HCT116 (cell line): Measurements from ENCODE around the gene RBM33. TPM values are rescaled to one million over a fixed set of nuclear protein-coding genes. Genes with fewer than 3 reads are reported as not detected.

ENCODE experiments used
- ATAC-seq: fragments of 200-7000 bp; cut with Tn5 transposase; 2 replicates; pipeline ENCODE4 v1.9.1; 2020; ENCODE audit warnings: mild to moderate bottlenecking, moderate library complexity
- BruUV-seq: library from RNA; stranded (reverse); fragments of 400-500 nt; replicated peaks from 2 replicates; lab custom pipeline; 2021; lab: Mats Ljungman, UMichigan
- CTCF ChIA-PET: fragments of 300-600 bp; sonication (Branson Sonifier 250); formaldehyde crosslinking; loops from one replicate; lab custom pipeline; 2021; ENCODE audit warnings: antibody characterized with exemption; lab: Charles Lee
- POLR2A ChIA-PET: fragments of 300-600, 350-600 bp; sonication (Branson Sonifier 250); formaldehyde crosslinking; loops from one replicate; lab custom pipeline; 2021; ENCODE audit warnings: antibody characterized with exemption; lab: Charles Lee
- RAD21 ChIA-PET, 2 experiments: fragments of 300-600 bp; sonication (Branson Sonifier 250); formaldehyde crosslinking; loops; one replicate each; lab custom pipeline; 2023; ENCODE audit warnings: low total read pairs in 2 of 2; ENCODE audit not compliant: uncharacterized antibody in 2 of 2, unreplicated experiment in 2 of 2, low non-redundant PET in 1 of 2; lab: Charles Lee
- DNase-seq: peaks from one replicate; pipeline ENCODE4 v3.0.0-alpha.2; 2010; ENCODE audit warnings: low read depth, low spot score
- H2AFZ ChIP-seq: fragments of 200-600 bp; shearing (Covaris generic), sonication (generic); 2 replicates; pipeline ENCODE4 v1.6.1; 2017; ENCODE audit warnings: low read depth, mixed run types, mixed read lengths, antibody characterized with exemption, low read length; ENCODE audit not compliant: poor library complexity, severe bottlenecking
- H3K27ac ChIP-seq: 2 replicates; pipeline ENCODE4 v1.5.1; 2012; ENCODE audit warnings: low read depth, low read length
- H3K27me3 ChIP-seq: fragments of 200-600 bp; sonication (generic); 2 replicates; pipeline ENCODE4 v1.6.1; 2016; ENCODE audit warnings: mixed run types, low read length, mixed read lengths; ENCODE audit not compliant: insufficient read depth
- H3K36me3 ChIP-seq, 2 experiments: fragments of 200-500 bp in 1 of 2; fragments of 200-600 bp in 1 of 2; sonication (Bioruptor generic) in 1 of 2; sonication (generic) in 1 of 2; 2 replicates each; pipeline versions ENCODE4 v1.5.1 to v1.6.1; 2014 to 2016; ENCODE audit warnings: low read length in 2 of 2, inconsistent platforms in 1 of 2, mixed read lengths in 1 of 2, mixed run types in 1 of 2; ENCODE audit not compliant: insufficient read depth in 2 of 2, control insufficient read depth in 1 of 2
- H3K4me1 ChIP-seq, 2 experiments: fragments of 200-600 bp in 1 of 2; sonication (generic) in 1 of 2; 2 replicates each; pipeline versions ENCODE4 v1.5.1 to v1.6.1; 2012 to 2017; ENCODE audit warnings: low read length in 2 of 2, inconsistent platforms in 1 of 2, mild to moderate bottlenecking in 1 of 2, mixed read lengths in 1 of 2, mixed run types in 1 of 2, moderate library complexity in 1 of 2; ENCODE audit not compliant: insufficient read depth in 2 of 2, control insufficient read depth in 1 of 2
- H3K4me2 ChIP-seq: fragments of 200-600 bp; sonication (generic); 2 replicates; pipeline ENCODE4 v1.6.1; 2017; ENCODE audit warnings: mixed run types, low read length, mixed read lengths
- H3K4me3 ChIP-seq, 2 experiments: fragments of 200-600 bp in 1 of 2; sonication (generic) in 1 of 2; replicated peaks in 1 of 2; 2 replicates each; pipeline ENCODE4 v1.5.1; 2011 to 2016; ENCODE audit warnings: low read length in 2 of 2, control low read depth in 1 of 2, low read depth in 1 of 2, mild to moderate bottlenecking in 1 of 2, mixed read lengths in 1 of 2, mixed run types in 1 of 2
- H3K79me2 ChIP-seq: fragments of 200-600 bp; sonication (generic); 2 replicates; pipeline ENCODE4 v1.6.1; 2017; ENCODE audit warnings: mild to moderate bottlenecking, mixed run types, low read length, moderate library complexity, mixed read lengths; ENCODE audit not compliant: insufficient read depth
- H3K9ac ChIP-seq: fragments of 200-600 bp; sonication (generic); 2 replicates; pipeline ENCODE4 v1.6.1; 2016; ENCODE audit warnings: low read length, mixed read lengths
- H3K9me2 ChIP-seq: fragments of 200-600 bp; sonication (generic), shearing (Covaris generic); 2 replicates; pipeline ENCODE4 v1.6.1; 2017; ENCODE audit warnings: mixed run types, mild to moderate bottlenecking, moderate library complexity; ENCODE audit not compliant: insufficient read depth
- H3K9me3 ChIP-seq, 2 experiments: fragments of 200-500 bp in 1 of 2; fragments of 200-600 bp in 1 of 2; sonication (Bioruptor generic) in 1 of 2; sonication (generic) in 1 of 2; 2 replicates each; pipeline ENCODE4 v1.6.1; 2014 to 2017; ENCODE audit warnings: low read length in 2 of 2, mixed read lengths in 2 of 2, inconsistent platforms in 1 of 2, low read depth in 1 of 2, mild to moderate bottlenecking in 1 of 2, mixed run types in 1 of 2, moderate library complexity in 1 of 2; ENCODE audit not compliant: control insufficient read depth in 1 of 2, insufficient read depth in 1 of 2
- H4K20me1 ChIP-seq: fragments of 200-600 bp; sonication (generic), shearing (Covaris generic); 2 replicates; pipeline ENCODE4 v1.6.1; 2017; ENCODE audit warnings: mixed run types, mild to moderate bottlenecking, moderate library complexity; ENCODE audit not compliant: insufficient read depth
- CBX3 ChIP-seq: IDR thresholded peaks from 2 replicates; pipeline ENCODE4 v1.6.1; 2012; ENCODE audit warnings: low read depth
- CEBPB ChIP-seq: IDR thresholded peaks from 2 replicates; pipeline ENCODE4 v1.6.1; 2012; ENCODE audit warnings: low read depth
- CTCF ChIP-seq, 3 experiments: fragments of 200-600 bp in 1 of 3; sonication (generic) in 1 of 3; IDR thresholded peaks in 2 of 3; conservative IDR thresholded peaks in 1 of 3; 2 replicates each; pipeline ENCODE4 v1.5.1; 2012 to 2017; ENCODE audit warnings: low read depth in 2 of 3, low read length in 2 of 3, antibody characterized with exemption in 1 of 3, borderline replicate concordance in 1 of 3, control low read depth in 1 of 3, mild to moderate bottlenecking in 1 of 3, mixed read lengths in 1 of 3, mixed run types in 1 of 3, moderate library complexity in 1 of 3; ENCODE audit not compliant: insufficient read depth in 1 of 3
- EGR1 ChIP-seq: IDR thresholded peaks from 2 replicates; pipeline ENCODE4 v1.6.1; 2012; ENCODE audit warnings: low read depth
- ELF1 ChIP-seq: IDR thresholded peaks from 2 replicates; pipeline ENCODE4 v1.6.1; 2012; ENCODE audit warnings: low read depth, borderline replicate concordance
- EZH2phosphoT487 ChIP-seq: fragments of 200-600 bp; IDR thresholded peaks from 2 replicates; pipeline ENCODE4 v1.6.1; 2018; ENCODE audit warnings: antibody characterized with exemption, borderline replicate concordance
- JUND ChIP-seq: IDR thresholded peaks from 2 replicates; pipeline ENCODE4 v1.6.1; 2012
- MAX ChIP-seq: IDR thresholded peaks from 2 replicates; pipeline ENCODE4 v1.6.1; 2012
- POLR2A ChIP-seq: IDR thresholded peaks from 2 replicates; pipeline ENCODE4 v1.7.0; 2011; ENCODE audit warnings: borderline replicate concordance; ENCODE audit not compliant: insufficient read depth, insufficient read length; ENCODE audit errors: extremely low read depth
- POLR2AphosphoS5 ChIP-seq: IDR thresholded peaks from 2 replicates; pipeline ENCODE4 v1.6.1; 2011; ENCODE audit warnings: mild to moderate bottlenecking, low read depth, low read length, moderate library complexity
- RAD21 ChIP-seq: IDR thresholded peaks from 2 replicates; pipeline ENCODE4 v1.6.1; 2012; ENCODE audit warnings: low read depth, mild to moderate bottlenecking
- SIN3A ChIP-seq: IDR thresholded peaks from 2 replicates; pipeline ENCODE4 v1.6.1; 2012; ENCODE audit warnings: low read depth
- SP1 ChIP-seq: IDR thresholded peaks from 2 replicates; pipeline ENCODE4 v1.6.1; 2012; ENCODE audit warnings: low read depth
- SRF ChIP-seq: IDR thresholded peaks from 2 replicates; pipeline ENCODE4 v1.6.1; 2012; ENCODE audit warnings: low read depth
- ZBTB33 ChIP-seq: IDR thresholded peaks from 2 replicates; pipeline ENCODE4 v1.6.1; 2011; ENCODE audit warnings: mild to moderate bottlenecking, low read length, moderate library complexity; ENCODE audit not compliant: insufficient replicate concordance; ENCODE audit errors: extremely low read depth
- ZNF274 ChIP-seq: fragments of 200-500 bp; sonication (Bioruptor generic); IDR thresholded peaks from 2 replicates; pipeline ENCODE4 v1.6.1; 2014; ENCODE audit warnings: mild to moderate bottlenecking, low read depth, low read length, inconsistent platforms
- intact Hi-C: fragments of 100-400 bp; cut with micrococcal nuclease; formaldehyde crosslinking; loops from 2 replicates; pipeline ENCODE4 v1.10.0; 2022
- total RNA-seq: library from RNA; stranded (reverse); gene quantifications from one replicate; pipeline ENCODE4 v1.2.1, GENCODE V29; 2021; ENCODE audit not compliant: unreplicated experiment

RBM33 gene
- total RNA-seq, 1 experiment from 2014 or later, result 64.3 TPM

- H3K79me2 ChIP-seq, result no peaks in the 10 kb centered on the region
- H3K4me2 ChIP-seq, result no peak overlapping the region
- CTCF ChIA-PET, result no interaction called here
- no peaks in the 10 kb centered on the region for H4K20me1 ChIP-seq
- H3K27ac ChIP-seq, result no peak overlapping the region
- H3K27me3 ChIP-seq, result peaks cover 25% of the 10 kb centered on the region; the same call in 1 of the 2 replicates
- H3K4me3 ChIP-seq, result no peak overlapping the region
- RAD21 ChIA-PET, result no interaction called here
- intact Hi-C loops, result no loop called here
- no peaks in the 10 kb centered on the region for H3K4me1 ChIP-seq
- H3K9me3 ChIP-seq, result no peaks in the 10 kb centered on the region
- TF ChIP-seq ZNF274 (no peak), EGR1 (no peak), POLR2A (no peak), JUND (no peak), EZH2phosphoT487 (no peak), CEBPB (no peak), SIN3A (no peak), SRF (no peak), MAX (no peak), RAD21 (no peak), CTCF (IDR thresholded peaks at IDR 0.05 in 2 of 3, conservative IDR thresholded peaks at IDR 0.05 in 1 of 3; ENCODE audit: borderline replicate concordance in 1 of 3, insufficient read depth in 1 of 3, low read depth in 2 of 3, low read length in 2 of 3) (no peak), SP1 (no peak), ZBTB33 (no peak), CBX3 (no peak), POLR2AphosphoS5 (no peak), ELF1 (no peak)
- DNase-seq (no peak), ATAC-seq (no peak)
- no peak overlapping the region for H3K9ac ChIP-seq
- H2AFZ ChIP-seq, result no peak overlapping the region
- no peaks in the 10 kb centered on the region for H3K9me2 ChIP-seq
- POLR2A ChIA-PET, result no interaction called here
- no TSS peak for BruUV-seq
- no peaks in the 10 kb centered on the region for H3K36me3 ChIP-seq
These were observed 41.1 kb upstream of the RBM33 start for GRCh38 chr7:155603205-155603857.
